ENCODE measurements around the gene HHLA2.

The HHLA2 gene

GRCh38 chr3:108393128-108393900 lies 97.0 kb downstream of the HHLA2 start:
- Histone ChIP-seq H3K4me1 (ENCODE audit: insufficient read depth, low read length, severe bottlenecking) (no peaks in the 10 kb centered on the region), H4K20me1 (ENCODE audit: insufficient read depth, low read length) (no peaks in the 10 kb centered on the region), H3K36me3 (ENCODE audit: insufficient read depth, low read length) (no peaks in the 10 kb centered on the region), H2AFZ (ENCODE audit: low read length) (no peak overlapping the region), H3K4me2 (ENCODE audit: low read length) (no peak overlapping the region), H3F3A (ENCODE audit: insufficient read depth, low read length) (no peaks in the 10 kb centered on the region), H3K79me2 (ENCODE audit: insufficient read depth, low read length) (no peaks in the 10 kb centered on the region), H3K27me3 (ENCODE audit: insufficient read depth, low read length) (no peaks in the 10 kb centered on the region), H3K9me3 (ENCODE audit: low read length) (no peaks in the 10 kb centered on the region), H3K4me3 (ENCODE audit: low read depth, low read length, poor library complexity, severe bottlenecking) (no peak overlapping the region), H3K27ac (ENCODE audit: low read depth, low read length, poor library complexity, severe bottlenecking) (no peak overlapping the region), H3K9me2 (ENCODE audit: low read depth, low read length) (no peaks in the 10 kb centered on the region), H3K9ac (ENCODE audit: low read length) (no peak overlapping the region)
- no peak for TF ChIP-seq EZH2 (IDR thresholded peaks at IDR 0.05; ENCODE audit: borderline replicate concordance, low read length)
- TF ChIP-seq CTCF (IDR thresholded peaks at IDR 0.05; ENCODE audit: low read length): no peak

GRCh38 chr3:108394016-108394415 lies 97.7 kb downstream of the HHLA2 start:
- Histone ChIP-seq H3K36me3 (ENCODE audit: insufficient read depth, low read length) (no peaks in the 10 kb centered on the region), H3K9me3 (ENCODE audit: low read length) (no peaks in the 10 kb centered on the region), H3K9ac (ENCODE audit: low read length) (no peak overlapping the region), H2AFZ (ENCODE audit: low read length) (no peak overlapping the region), H3K4me3 (ENCODE audit: low read depth, low read length, poor library complexity, severe bottlenecking) (no peak overlapping the region), H3K4me1 (ENCODE audit: insufficient read depth, low read length, severe bottlenecking) (no peaks in the 10 kb centered on the region), H3F3A (ENCODE audit: insufficient read depth, low read length) (no peaks in the 10 kb centered on the region), H3K79me2 (ENCODE audit: insufficient read depth, low read length) (no peaks in the 10 kb centered on the region), H3K27me3 (ENCODE audit: insufficient read depth, low read length) (no peaks in the 10 kb centered on the region), H3K27ac (ENCODE audit: low read depth, low read length, poor library complexity, severe bottlenecking) (no peak overlapping the region), H3K4me2 (ENCODE audit: low read length) (no peak overlapping the region), H4K20me1 (ENCODE audit: insufficient read depth, low read length) (no peaks in the 10 kb centered on the region), H3K9me2 (ENCODE audit: low read depth, low read length) (no peaks in the 10 kb centered on the region)
- TF ChIP-seq EZH2 (IDR thresholded peaks at IDR 0.05; ENCODE audit: borderline replicate concordance, low read length): no peak
- no peak for TF ChIP-seq CTCF (IDR thresholded peaks at IDR 0.05; ENCODE audit: low read length)

DNA sequence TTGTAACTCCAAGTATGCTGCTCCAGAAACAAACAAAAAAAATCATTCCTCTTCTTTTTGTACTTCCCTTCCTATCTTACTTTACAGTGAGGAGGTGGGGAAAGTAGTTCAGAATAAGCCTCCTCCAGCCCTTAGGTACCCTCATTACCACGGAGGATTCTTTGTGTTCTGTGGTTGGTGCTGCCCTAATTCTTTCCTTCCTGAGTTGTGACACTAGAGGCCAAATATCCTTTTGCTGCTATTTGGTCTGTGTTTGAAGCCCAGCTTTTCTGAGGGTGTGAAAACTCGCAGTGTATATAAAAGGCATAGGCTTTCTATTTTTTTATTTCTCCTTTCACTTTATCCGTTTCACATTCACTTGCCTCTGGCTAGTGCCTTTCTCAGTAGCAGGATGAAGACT lies 98.2 kb downstream of the HHLA2 start:
- Histone ChIP-seq H3K4me2 (ENCODE audit: low read length) (no peak overlapping the region), H3K27ac (ENCODE audit: low read depth, low read length, poor library complexity, severe bottlenecking) (no peak overlapping the region), H2AFZ (ENCODE audit: low read length) (no peak overlapping the region), H3K4me1 (ENCODE audit: insufficient read depth, low read length, severe bottlenecking) (no peaks in the 10 kb centered on the region), H3K9me2 (ENCODE audit: low read depth, low read length) (no peaks in the 10 kb centered on the region), H3K9ac (ENCODE audit: low read length) (no peak overlapping the region), H3F3A (ENCODE audit: insufficient read depth, low read length) (no peaks in the 10 kb centered on the region), H3K79me2 (ENCODE audit: insufficient read depth, low read length) (no peaks in the 10 kb centered on the region), H3K4me3 (ENCODE audit: low read depth, low read length, poor library complexity, severe bottlenecking) (no peak overlapping the region), H4K20me1 (ENCODE audit: insufficient read depth, low read length) (no peaks in the 10 kb centered on the region), H3K27me3 (ENCODE audit: insufficient read depth, low read length) (no peaks in the 10 kb centered on the region), H3K36me3 (ENCODE audit: insufficient read depth, low read length) (no peaks in the 10 kb centered on the region), H3K9me3 (ENCODE audit: low read length) (no peaks in the 10 kb centered on the region)
- TF ChIP-seq CTCF (IDR thresholded peaks at IDR 0.05; ENCODE audit: low read length): no peak
- no peak for TF ChIP-seq EZH2 (IDR thresholded peaks at IDR 0.05; ENCODE audit: borderline replicate concordance, low read length)
